HG03469 (cell line): ENCODE results near the gene OTOG.

Experiments
- ATAC-seq: cut with Tn5 transposase; IDR thresholded peaks from one replicate; pipeline ENCODE4 v1.9.1; 2021; ENCODE audit warnings: mild to moderate bottlenecking, moderate library complexity, moderate number of reproducible peaks; ENCODE audit not compliant: unreplicated experiment

OTOG gene

GRCh38 chr11:17645190-17645970 lies 98.3 kb downstream of the OTOG start:
- ATAC-seq = no peak

GRCh38 chr11:17646451-17647145 lies 99.5 kb downstream of the OTOG start:
- no peak for ATAC-seq

GRCh38 chr11:17648528-17648927 lies 101.5 kb downstream of the OTOG start:
- ATAC-seq = no peak

GRCh38 chr11:17649261-17649660 lies 102.2 kb downstream of the OTOG start:
- no peak for ATAC-seq

- no peak for ATAC-seq
These were observed 102.6 kb downstream of the OTOG start for GRCh38 chr11:17649696-17650095.

- no peak for ATAC-seq
These were observed 103.3 kb downstream of the OTOG start for GRCh38 chr11:17650127-17650911.

GRCh38 chr11:17651061-17651460 lies 104.0 kb downstream of the OTOG start:
- no peak for ATAC-seq

GRCh38 chr11:17651681-17652080 lies 104.6 kb downstream of the OTOG start:
- no peak for ATAC-seq

GRCh38 chr11:17652556-17652955 lies 105.5 kb downstream of the OTOG start:
- ATAC-seq = no peak

- no peak for ATAC-seq
These were observed 106.6 kb downstream of the OTOG start for GRCh38 chr11:17653611-17654010.

GRCh38 chr11:17655682-17656081 lies 108.6 kb downstream of the OTOG start:
- no peak for ATAC-seq

- ATAC-seq = no peak
These were observed 111.2 kb downstream of the OTOG start for GRCh38 chr11:17658211-17658610.

- no peak for ATAC-seq
These were observed 121.1 kb downstream of the OTOG start for GRCh38 chr11:17668166-17668565.

GRCh38 chr11:17672469-17672868 lies 125.4 kb downstream of the OTOG start:
- ATAC-seq = no peak

GRCh38 chr11:17673951-17674350 lies 126.9 kb downstream of the OTOG start:
- no peak for ATAC-seq

GRCh38 chr11:17682848-17683247 lies 135.8 kb downstream of the OTOG start:
- no peak for ATAC-seq

GRCh38 chr11:17683377-17684161 lies 136.5 kb downstream of the OTOG start:
- no peak for ATAC-seq

GRCh38 chr11:17684550-17684949 lies 137.5 kb downstream of the OTOG start:
- no peak for ATAC-seq

GRCh38 chr11:17686231-17686980 lies 139.3 kb downstream of the OTOG start:
- ATAC-seq = no peak
